ENCODE measurements around the gene MEX3D. TPM values are rescaled to one million over a fixed set of nuclear protein-coding genes. Genes with fewer than 3 reads are reported as not detected.

MEX3D gene
- total RNA-seq, 4 donors from 2014 or later: 21.6 to 64.4 (median 47.5) TPM

DNA sequence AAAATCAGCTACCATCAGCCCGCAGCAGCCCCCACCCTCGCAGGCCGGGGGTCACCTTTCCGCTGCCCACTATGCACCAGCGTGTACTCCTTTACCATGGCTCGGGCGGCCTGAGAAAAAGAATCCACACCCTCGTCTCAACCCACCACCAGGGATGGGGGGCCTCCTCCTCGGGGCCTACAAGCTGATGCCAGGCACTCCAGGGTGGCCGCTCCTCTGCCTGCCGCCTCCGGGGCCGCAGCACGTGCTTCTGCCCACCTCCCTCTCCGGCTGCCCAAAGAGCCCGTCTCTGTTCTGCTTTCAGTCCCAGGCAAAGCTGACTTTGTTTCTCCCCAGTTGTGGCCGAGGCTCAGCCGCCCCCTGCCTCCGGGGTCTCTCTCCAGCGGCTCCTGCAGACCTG is 11.1 kb upstream of the MEX3D start:
- H3K27ac ChIP-seq (replicated peaks in 1 of 4): no peak overlapping the region
- WGBS: 86% methylated on average over 14 of the region's 20 CpGs
- no peaks in the 10 kb centered on the region for H3K27me3 ChIP-seq
- no peak for TF ChIP-seq POLR2AphosphoS5 (IDR thresholded peaks at IDR 0.05)
- TF ChIP-seq, protein P1, sequence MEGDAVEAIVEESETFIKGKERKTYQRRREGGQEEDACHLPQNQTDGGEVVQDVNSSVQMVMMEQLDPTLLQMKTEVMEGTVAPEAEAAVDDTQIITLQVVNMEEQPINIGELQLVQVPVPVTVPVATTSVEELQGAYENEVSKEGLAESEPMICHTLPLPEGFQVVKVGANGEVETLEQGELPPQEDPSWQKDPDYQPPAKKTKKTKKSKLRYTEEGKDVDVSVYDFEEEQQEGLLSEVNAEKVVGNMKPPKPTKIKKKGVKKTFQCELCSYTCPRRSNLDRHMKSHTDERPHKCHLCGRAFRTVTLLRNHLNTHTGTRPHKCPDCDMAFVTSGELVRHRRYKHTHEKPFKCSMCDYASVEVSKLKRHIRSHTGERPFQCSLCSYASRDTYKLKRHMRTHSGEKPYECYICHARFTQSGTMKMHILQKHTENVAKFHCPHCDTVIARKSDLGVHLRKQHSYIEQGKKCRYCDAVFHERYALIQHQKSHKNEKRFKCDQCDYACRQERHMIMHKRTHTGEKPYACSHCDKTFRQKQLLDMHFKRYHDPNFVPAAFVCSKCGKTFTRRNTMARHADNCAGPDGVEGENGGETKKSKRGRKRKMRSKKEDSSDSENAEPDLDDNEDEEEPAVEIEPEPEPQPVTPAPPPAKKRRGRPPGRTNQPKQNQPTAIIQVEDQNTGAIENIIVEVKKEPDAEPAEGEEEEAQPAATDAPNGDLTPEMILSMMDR (IDR thresholded peaks at IDR 0.05): no peak
- no peak for TF ChIP-seq EP300 (IDR thresholded peaks at IDR 0.05)
- no peak for TF ChIP-seq POLR2A (IDR thresholded peaks at IDR 0.05; ENCODE audit: low read depth)
- intact Hi-C loops (cut with DNase I): no loop called here
- DNase-seq (ENCODE audit: extremely low spot score): no peak
- H3K4me3 ChIP-seq: no peak overlapping the region
- H3K4me1 ChIP-seq: peaks cover 0 to 10% (median 0%) of the 10 kb centered on the region in 4 donors
- no peaks in the 10 kb centered on the region for H3K9me3 ChIP-seq
- H3K36me3 ChIP-seq: peaks cover 48 to 81% (median 79%) of the 10 kb centered on the region in 4 donors

DNA sequence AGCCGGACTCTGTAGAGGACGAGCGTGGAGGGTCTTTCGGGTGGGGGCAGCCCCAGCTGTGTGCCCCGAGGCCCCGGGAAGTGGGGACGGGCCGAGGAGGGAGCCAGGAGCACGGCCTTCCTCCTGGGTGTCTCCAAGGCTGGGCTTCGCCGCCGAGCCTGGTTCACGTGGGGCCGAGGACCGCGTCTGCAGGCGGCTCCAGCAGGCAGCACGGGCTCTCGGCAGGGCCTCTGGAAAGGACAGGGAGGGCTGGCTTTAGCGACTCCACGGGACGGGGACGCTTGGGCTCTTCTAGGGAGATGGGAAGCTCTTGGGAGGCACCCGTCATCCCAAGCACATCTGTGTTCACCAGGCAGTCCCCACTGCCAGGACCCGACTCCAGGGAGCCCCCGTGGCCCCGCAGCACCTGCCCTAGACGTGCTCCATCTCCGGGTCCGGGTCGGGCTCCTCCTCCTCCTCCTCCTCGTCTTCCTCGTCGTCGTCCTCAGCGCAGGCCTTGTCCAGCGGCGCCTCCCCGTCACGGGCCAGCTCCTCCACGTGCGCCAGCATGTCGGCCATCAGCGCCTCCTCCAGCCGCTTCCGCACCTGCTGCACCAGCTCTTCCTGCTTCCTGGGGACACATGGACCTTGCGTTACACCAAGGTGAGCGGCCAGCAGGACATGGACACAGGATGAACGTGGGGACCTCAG is 9.9 kb upstream of the MEX3D start:
- TF ChIP-seq, protein P1 (IDR thresholded peaks at IDR 0.05): no peak
- TF ChIP-seq EP300 (IDR thresholded peaks at IDR 0.05) (no peak), POLR2AphosphoS5 (IDR thresholded peaks at IDR 0.05) (no peak), POLR2A (IDR thresholded peaks at IDR 0.05; ENCODE audit: low read depth) (no peak)
- H3K27me3 ChIP-seq: no peaks in the 10 kb centered on the region
- H3K4me1 ChIP-seq: peaks cover 0 to 10% (median 0%) of the 10 kb centered on the region in 4 donors
- no peaks in the 10 kb centered on the region for H3K9me3 ChIP-seq
- H3K27ac ChIP-seq (replicated peaks in 1 of 4): peak overlapping the region in 2 of 4 donors; percentile 4 to 13
- intact Hi-C loops (cut with DNase I): no loop called here
- DNase-seq (ENCODE audit: extremely low spot score): no peak
- peaks cover 41 to 70% (median 68%) of the 10 kb centered on the region in 4 donors for H3K36me3 ChIP-seq
- 86% methylated on average over 36 of the region's 49 CpGs for WGBS
- no peak overlapping the region for H3K4me3 ChIP-seq

DNA sequence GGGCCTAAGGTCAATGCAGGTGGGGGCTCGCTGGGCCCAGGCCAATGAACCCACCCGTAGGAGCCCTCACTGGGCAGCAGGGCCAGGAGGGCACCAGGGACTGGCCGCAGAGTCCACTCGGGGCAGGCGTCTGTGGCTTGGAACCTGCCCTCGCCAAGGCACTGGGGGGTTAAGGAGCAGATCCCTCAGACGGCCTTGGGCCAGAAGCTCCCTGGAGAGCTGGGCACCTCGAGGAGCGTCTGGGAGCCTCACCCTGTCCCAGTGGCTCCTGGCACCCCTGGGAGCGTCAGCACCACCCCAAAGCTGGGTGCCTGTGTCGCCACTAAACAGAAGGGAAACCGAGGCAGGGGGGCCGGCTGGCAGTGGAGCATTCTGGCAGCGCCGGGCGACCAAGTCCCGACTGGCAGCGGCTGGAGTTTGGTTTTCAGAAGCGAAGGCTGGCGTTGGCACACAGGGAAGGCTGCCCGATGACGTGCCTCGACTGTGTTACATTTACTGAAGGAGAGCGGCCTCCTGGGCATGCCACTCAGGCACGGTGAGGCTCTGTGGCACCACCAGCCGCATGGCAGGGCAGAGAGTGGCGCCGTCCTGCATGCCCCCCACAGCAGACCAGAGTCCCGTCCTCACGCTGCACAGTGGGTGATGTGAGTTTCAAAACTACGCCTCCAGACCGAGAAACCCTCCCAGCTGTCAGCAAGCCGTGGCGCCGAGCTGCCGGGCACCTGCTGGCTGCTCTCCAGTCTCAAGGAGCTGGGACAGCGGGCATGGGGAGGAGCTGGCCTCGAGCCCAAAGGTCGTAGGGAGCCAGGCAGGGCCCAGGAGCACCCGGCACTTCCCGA is 9.2 kb upstream of the MEX3D start:
- intact Hi-C loops (cut with DNase I): no loop called here
- Histone ChIP-seq H3K9me3 (no peaks in the 10 kb centered on the region), H3K27me3 (no peaks in the 10 kb centered on the region), H3K4me3 (no peak overlapping the region), H3K36me3 (peaks cover 34 to 62% (median 61%) of the 10 kb centered on the region in 4 donors), H3K4me1 (peaks cover 0 to 10% (median 0%) of the 10 kb centered on the region in 4 donors), H3K27ac (replicated peaks in 1 of 4) (peak overlapping the region in 2 of 4 donors; percentile 13 to 18)
- TF ChIP-seq, protein P1 (IDR thresholded peaks at IDR 0.05): no peak
- no peak for TF ChIP-seq POLR2A (IDR thresholded peaks at IDR 0.05; ENCODE audit: low read depth)
- no peak for TF ChIP-seq POLR2AphosphoS5 (IDR thresholded peaks at IDR 0.05)
- TF ChIP-seq EP300 (IDR thresholded peaks at IDR 0.05): no peak
- 79% methylated on average over 14 of the region's 41 CpGs for WGBS
- no peak for DNase-seq (ENCODE audit: extremely low spot score)

DNA sequence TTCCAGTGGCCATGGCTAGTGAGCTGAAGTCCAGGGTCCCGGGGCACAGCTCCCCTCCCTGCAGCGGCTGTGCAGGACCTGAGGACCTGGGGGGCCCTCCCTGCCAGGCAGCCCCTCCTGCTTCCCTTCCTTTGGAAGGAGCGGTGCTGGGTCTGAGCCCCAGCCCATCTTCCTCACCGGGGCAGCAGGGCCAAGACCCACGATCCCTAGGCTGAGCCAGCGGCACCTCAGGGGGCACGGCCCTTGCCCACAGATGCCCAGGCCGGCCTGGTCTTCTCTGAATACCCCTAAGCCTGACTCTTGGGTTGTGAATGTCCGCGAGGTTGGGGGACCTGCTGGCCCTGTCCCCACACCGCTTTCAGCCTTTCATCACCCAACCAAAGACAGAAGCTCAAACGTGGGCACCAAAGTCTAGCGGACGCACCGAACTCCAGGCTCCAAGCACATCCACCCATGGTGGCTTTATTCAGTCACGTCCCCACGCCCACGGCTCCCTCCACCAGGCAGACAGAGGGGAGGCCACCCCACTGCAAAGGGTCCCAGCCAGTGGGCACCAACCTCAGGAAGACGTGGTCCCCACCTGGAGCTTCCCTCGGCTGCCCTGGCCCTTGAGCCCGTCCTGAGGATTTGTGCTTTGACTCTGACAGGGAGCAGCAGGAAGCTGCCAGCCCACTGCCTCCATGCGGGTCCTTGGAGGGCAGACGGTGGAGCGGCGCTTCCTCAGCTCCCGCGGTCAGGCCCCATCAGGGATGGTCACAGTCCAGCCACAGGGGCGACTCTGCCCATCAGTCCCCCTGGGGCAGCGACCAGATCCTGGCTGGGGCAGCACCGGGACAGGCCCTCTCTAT is 8.3 kb upstream of the MEX3D start:
- peaks cover 27 to 54% (median 52%) of the 10 kb centered on the region in 4 donors for H3K36me3 ChIP-seq
- H3K27ac ChIP-seq (replicated peaks in 1 of 4): peak overlapping the region in 1 of 4 donors; percentile 18
- 88% methylated on average over 21 of the region's 30 CpGs for WGBS

More for the DNA sequence above, 8.3 kb upstream of the MEX3D start:
- no peak for DNase-seq (ENCODE audit: extremely low spot score)
- no peak overlapping the region for H3K4me3 ChIP-seq
- intact Hi-C loops (cut with DNase I): no loop called here
- no peaks in the 10 kb centered on the region for H3K27me3 ChIP-seq
- TF ChIP-seq POLR2AphosphoS5 (IDR thresholded peaks at IDR 0.05): no peak
- no peak for TF ChIP-seq EP300 (IDR thresholded peaks at IDR 0.05)
- TF ChIP-seq, protein P1 (IDR thresholded peaks at IDR 0.05): no peak
- no peak for TF ChIP-seq POLR2A (IDR thresholded peaks at IDR 0.05; ENCODE audit: low read depth)
- H3K4me1 ChIP-seq: peaks cover 0 to 10% (median 0%) of the 10 kb centered on the region in 4 donors
- H3K9me3 ChIP-seq: no peaks in the 10 kb centered on the region

All from esophagus muscularis mucosa (tissue), 4 donors.